H1 (cell line): ENCODE measurements around the gene PLA2G4A. TPM values are rescaled to one million over a fixed set of nuclear protein-coding genes. Genes with fewer than 3 reads are reported as not detected.

Experiments used
- CREB1 ChIP-seq: IDR thresholded peaks from 2 replicates; pipeline ENCODE4 v1.6.1; 2012; ENCODE audit warnings: inconsistent platforms
- SIN3A ChIP-seq, 2 experiments: IDR thresholded peaks in 1 of 2; conservative IDR thresholded peaks in 1 of 2; 2 replicates each; pipeline ENCODE4 v1.6.1; 2011 to 2012; ENCODE audit warnings: low read length in 2 of 2, improper control_type of control experiment in 1 of 2, low read depth in 1 of 2, mild to moderate bottlenecking in 1 of 2
- SP4 ChIP-seq: IDR thresholded peaks from 2 replicates; pipeline ENCODE4 v1.6.1; 2012; ENCODE audit warnings: low read length, inconsistent platforms
- polyA plus RNA-seq, 7 experiments: library from polyadenylated mRNA; depleted of rRNA in 3 of 7; stranded (reverse) in 5 of 7; unstranded in 2 of 7; fragments of >200 nt in 5 of 7; fragments of 200-250 nt in 2 of 7; gene quantifications; 1 replicate in 5 of 7; 2 replicates in 1 of 7; 4 replicates in 1 of 7; pipeline versions ENCODE4 v1.2.1 to v1.2.3, GENCODE V29; 2011 to 2013; ENCODE audit warnings: missing spikeins in 2 of 7, mixed read lengths in 2 of 7
- total RNA-seq: library from RNA; stranded (reverse); fragmentation: NEBNext Ultra II Directional; extraction: Animal tissue kit (Norgen Biotek cat#: 25700); gene quantifications from 2 replicates; pipeline ENCODE4 v1.2.1, GENCODE V29; 2021
- TF ChIP-seq, protein P1 (sequence below): IDR thresholded peaks from 2 replicates; pipeline ENCODE4 v1.6.1; 2011; ENCODE audit warnings: low read length, improper control_type of control experiment

PLA2G4A gene
- total and polyA plus RNA-seq, 2 of the 8 experiments (the other 6 are each of a cell fraction or from before 2014, with no cell fraction given): 0.63 to 1.4 TPM

DNA sequence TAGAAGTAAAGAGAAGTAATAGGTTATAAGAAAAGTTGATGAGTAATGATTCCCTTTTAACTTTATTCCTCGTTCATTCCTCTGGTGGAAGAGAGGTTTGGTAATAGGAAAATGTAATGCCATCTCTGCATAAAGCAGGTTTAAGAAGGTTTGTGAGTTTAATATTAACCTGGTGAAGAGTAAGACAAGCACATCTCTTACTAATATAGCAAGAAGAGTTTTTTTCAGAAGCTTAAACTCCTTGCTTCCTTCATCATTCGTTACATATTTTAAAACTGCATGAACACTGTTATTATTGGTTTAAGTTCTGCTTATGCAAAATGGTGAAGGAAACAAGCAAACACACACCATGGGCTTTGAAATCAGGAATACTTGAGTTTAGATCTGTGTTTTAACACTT, 9.2 kb upstream of the PLA2G4A start (continued):
- TF ChIP-seq SIN3A (conservative IDR thresholded peaks at IDR 0.05 in 1 of 2, IDR thresholded peaks at IDR 0.05 in 1 of 2; ENCODE audit: low read depth in 1 of 2, low read length in 2 of 2) (no peak), CREB1 (no peak), SP4 (no peak)
- TF ChIP-seq, protein P1, sequence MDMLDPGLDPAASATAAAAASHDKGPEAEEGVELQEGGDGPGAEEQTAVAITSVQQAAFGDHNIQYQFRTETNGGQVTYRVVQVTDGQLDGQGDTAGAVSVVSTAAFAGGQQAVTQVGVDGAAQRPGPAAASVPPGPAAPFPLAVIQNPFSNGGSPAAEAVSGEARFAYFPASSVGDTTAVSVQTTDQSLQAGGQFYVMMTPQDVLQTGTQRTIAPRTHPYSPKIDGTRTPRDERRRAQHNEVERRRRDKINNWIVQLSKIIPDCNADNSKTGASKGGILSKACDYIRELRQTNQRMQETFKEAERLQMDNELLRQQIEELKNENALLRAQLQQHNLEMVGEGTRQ: no peak
